NT2/D1 (cell line): ENCODE data around the gene NCKAP1.
"Not testable (repeated sequence)": the region's sequence is repeated elsewhere in the genome, so short reads cannot be mapped to it uniquely, and the experiment has no call there.

Source experiments
- DNase-seq: peaks from one replicate; pipeline ENCODE4 v3.0.0-alpha.2; 2011; ENCODE audit warnings: low read depth, low spot score
- H3K27me3 ChIP-seq: 2 replicates; pipeline ENCODE4 v1.6.0; 2011; ENCODE audit warnings: mild to moderate bottlenecking; ENCODE audit not compliant: insufficient read length, insufficient read depth
- H3K36me3 ChIP-seq: 2 replicates; pipeline ENCODE4 v1.6.1; 2011; ENCODE audit warnings: mild to moderate bottlenecking, low read length, mixed read lengths; ENCODE audit not compliant: insufficient read depth, insufficient read length
- H3K4me1 ChIP-seq: 2 replicates; pipeline ENCODE4 v1.5.1; 2011; ENCODE audit not compliant: insufficient read depth, insufficient read length
- H3K4me3 ChIP-seq: 2 replicates; pipeline ENCODE4 v1.5.1; 2011; ENCODE audit warnings: low read depth; ENCODE audit not compliant: insufficient read length
- H3K9ac ChIP-seq: 2 replicates; pipeline ENCODE4 v1.6.0; 2011; ENCODE audit warnings: low read depth; ENCODE audit not compliant: insufficient read length
- H3K9me3 ChIP-seq: 2 replicates; pipeline ENCODE4 v1.5.1; 2011; ENCODE audit warnings: mild to moderate bottlenecking, low read length; ENCODE audit not compliant: insufficient read depth
- SUZ12 ChIP-seq: IDR thresholded peaks from 2 replicates; pipeline ENCODE4 v1.6.1; 2011; ENCODE audit not compliant: insufficient read length, insufficient read depth; ENCODE audit errors: extremely low read depth
- YY1 ChIP-seq: IDR thresholded peaks from 2 replicates; pipeline ENCODE4 v1.6.1; 2011; ENCODE audit not compliant: insufficient read length, insufficient read depth
- ZNF274 ChIP-seq: IDR thresholded peaks from 2 replicates; pipeline ENCODE4 v1.6.1; 2011; ENCODE audit warnings: mild to moderate bottlenecking, low read depth, low read length

The NCKAP1 gene

DNA sequence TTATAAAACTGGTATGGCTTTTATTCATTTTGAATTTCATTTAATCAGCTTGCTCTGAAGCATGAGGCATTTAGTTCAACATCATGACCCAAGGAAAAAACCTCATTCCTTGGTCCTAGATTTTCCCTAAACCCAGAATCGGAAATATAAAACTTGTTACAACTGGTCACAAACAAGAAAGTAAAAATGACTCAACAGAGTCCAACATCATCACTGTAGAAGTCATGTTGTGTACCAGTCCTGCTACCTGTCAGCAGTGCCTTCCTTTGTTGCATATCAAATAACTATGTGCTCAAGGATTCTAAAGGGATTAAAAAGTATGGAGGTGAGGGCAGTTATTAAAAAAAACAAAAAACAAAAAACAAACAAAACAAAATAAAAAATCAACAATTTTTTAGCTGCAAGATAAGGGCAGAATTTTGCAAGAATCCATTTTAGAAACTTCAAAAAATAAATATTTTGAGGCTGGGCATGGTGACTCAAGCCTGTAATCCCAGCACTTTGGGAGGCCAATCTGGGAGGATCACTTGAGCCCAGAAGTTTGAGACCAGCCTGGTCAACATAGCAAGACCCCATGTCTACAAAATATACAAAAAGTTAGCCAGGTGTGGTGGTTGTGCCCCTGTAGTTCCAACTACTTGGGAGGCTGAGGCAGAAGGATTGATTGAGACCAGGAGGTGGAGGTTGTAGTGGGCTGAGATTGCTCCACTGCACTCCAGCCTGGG is 18.4 kb downstream of the NCKAP1 start:
- no peak overlapping the region for H3K9ac ChIP-seq
- no peak for DNase-seq
- H3K9me3 ChIP-seq: no peaks in the 10 kb centered on the region
- H3K4me3 ChIP-seq: no peak overlapping the region
- TF ChIP-seq YY1: no peak
- TF ChIP-seq SUZ12: no peak
- TF ChIP-seq ZNF274: no peak
- H3K4me1 ChIP-seq: no peaks in the 10 kb centered on the region
- H3K36me3 ChIP-seq: peaks cover 38% of the 10 kb centered on the region
- H3K27me3 ChIP-seq: no peaks in the 10 kb centered on the region

- not testable (repeated sequence) for H3K9me3 ChIP-seq, H3K27me3 ChIP-seq, H3K9ac ChIP-seq, H3K4me3 ChIP-seq, DNase-seq, H3K4me1 ChIP-seq
- H3K36me3 ChIP-seq: peaks cover 33% of the 10 kb centered on the region
Observed at GRCh38 chr2:183017845-183018244, 20.4 kb downstream of the NCKAP1 start.

DNA sequence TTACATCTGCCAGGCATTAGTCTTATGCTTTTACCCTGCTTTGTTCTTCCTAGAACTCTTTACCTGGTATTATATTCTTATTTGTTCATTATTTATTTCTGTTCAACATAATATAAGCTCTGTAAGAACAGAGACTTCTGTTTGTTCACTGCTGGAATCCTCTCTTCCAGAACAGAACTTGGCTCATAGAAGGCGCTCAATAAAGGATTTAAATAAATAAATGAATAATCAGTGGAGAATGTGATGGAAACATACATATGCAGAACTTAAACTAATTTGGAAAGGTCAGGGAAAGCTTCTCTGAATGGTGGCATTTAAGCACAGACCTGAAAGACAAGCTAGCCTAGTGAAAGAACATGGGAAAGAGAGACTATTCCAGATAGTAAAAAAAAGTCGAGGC is 24.3 kb downstream of the NCKAP1 start:
- no peak for DNase-seq
- TF ChIP-seq ZNF274 (no peak), YY1 (no peak), SUZ12 (no peak)
- Histone ChIP-seq H3K36me3 (peaks cover 19% of the 10 kb centered on the region), H3K27me3 (no peaks in the 10 kb centered on the region), H3K9ac (no peak overlapping the region), H3K9me3 (no peaks in the 10 kb centered on the region), H3K4me3 (no peak overlapping the region), H3K4me1 (peaks cover 2% of the 10 kb centered on the region)

- Histone ChIP-seq H3K4me3 (no peak overlapping the region), H3K36me3 (peaks cover 12% of the 10 kb centered on the region), H3K27me3 (no peaks in the 10 kb centered on the region), H3K9ac (no peak overlapping the region), H3K9me3 (no peaks in the 10 kb centered on the region), H3K4me1 (peaks cover 2% of the 10 kb centered on the region)
- no peak for TF ChIP-seq SUZ12
- no peak for TF ChIP-seq ZNF274
- no peak for TF ChIP-seq YY1
- no peak for DNase-seq
Observed at GRCh38 chr2:183011743-183012142, 26.5 kb downstream of the NCKAP1 start.

DNA sequence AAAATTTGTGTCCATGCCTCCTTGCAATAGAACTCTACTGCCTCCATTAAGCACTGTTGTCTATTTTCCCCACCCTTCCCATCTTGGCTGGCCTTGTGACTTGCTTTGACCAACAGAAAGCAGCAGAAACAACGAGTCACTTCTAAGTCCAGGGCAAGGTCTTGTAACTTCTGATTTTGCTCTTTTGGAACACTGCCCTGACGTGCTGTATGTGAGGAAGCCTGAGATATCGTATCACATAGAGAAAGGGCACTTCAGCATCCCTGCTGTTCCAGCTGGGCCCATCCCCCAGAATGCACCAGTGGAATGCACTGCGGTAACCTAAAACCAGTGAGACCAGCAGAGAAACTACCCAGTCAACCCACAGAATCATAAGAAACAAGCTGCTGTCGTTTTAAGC is 28.1 kb downstream of the NCKAP1 start:
- DNase-seq: no peak
- H3K4me1 ChIP-seq: peaks cover 2% of the 10 kb centered on the region

GRCh38 chr2:183009249-183009899 is 28.9 kb downstream of the NCKAP1 start:
- Histone ChIP-seq H3K9ac (no peak overlapping the region), H3K9me3 (no peaks in the 10 kb centered on the region), H3K36me3 (peaks cover 12% of the 10 kb centered on the region), H3K27me3 (no peaks in the 10 kb centered on the region), H3K4me3 (no peak overlapping the region), H3K4me1 (peaks cover 2% of the 10 kb centered on the region)
- no peak for DNase-seq
- no peak for TF ChIP-seq ZNF274
- TF ChIP-seq YY1: no peak
- TF ChIP-seq SUZ12: no peak

More for the DNA sequence above, 28.1 kb downstream of the NCKAP1 start:
- H3K36me3 ChIP-seq: peaks cover 12% of the 10 kb centered on the region
- TF ChIP-seq SUZ12: no peak
- no peak for TF ChIP-seq ZNF274
- no peak for TF ChIP-seq YY1
- H3K27me3 ChIP-seq: no peaks in the 10 kb centered on the region
- no peaks in the 10 kb centered on the region for H3K9me3 ChIP-seq
- no peak overlapping the region for H3K4me3 ChIP-seq
- H3K9ac ChIP-seq: no peak overlapping the region

DNA sequence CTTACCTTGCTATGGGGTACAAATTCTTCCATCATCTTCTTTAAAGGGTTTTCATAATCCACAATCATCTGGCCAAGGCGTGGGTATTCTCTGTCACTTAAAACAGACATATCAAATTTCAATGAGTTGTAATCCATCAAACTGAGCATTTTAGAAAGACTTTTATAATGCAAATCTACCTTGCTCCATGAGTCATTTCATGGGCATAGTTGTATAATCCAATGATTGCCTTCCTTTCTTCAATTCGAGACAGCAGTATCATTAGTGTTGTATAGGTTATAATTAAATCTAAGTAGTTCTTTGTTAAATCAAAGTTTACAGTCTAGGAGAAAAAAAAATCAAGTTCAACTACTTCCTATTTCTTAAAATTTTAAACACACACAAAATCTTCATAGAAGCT is 36.3 kb downstream of the NCKAP1 start:
- no peak overlapping the region for H3K9ac ChIP-seq

More for the DNA sequence above, 36.3 kb downstream of the NCKAP1 start:
- TF ChIP-seq YY1 (no peak), ZNF274 (no peak), SUZ12 (no peak)
- H3K27me3 ChIP-seq: no peaks in the 10 kb centered on the region
- peaks cover 44% of the 10 kb centered on the region for H3K36me3 ChIP-seq
- no peaks in the 10 kb centered on the region for H3K9me3 ChIP-seq
- no peak for DNase-seq
- no peak overlapping the region for H3K4me3 ChIP-seq
- no peaks in the 10 kb centered on the region for H3K4me1 ChIP-seq
